GM19324 (cell line): ENCODE data around the gene ARHGEF10L.
"Not testable (repeated sequence)": the region's sequence is repeated elsewhere in the genome, so short reads cannot be mapped to it uniquely, and the experiment has no call there.

Experiments
- ATAC-seq: cut with Tn5 transposase; IDR thresholded peaks from one replicate; pipeline ENCODE4 v1.9.1; 2021; ENCODE audit warnings: mild to moderate bottlenecking, moderate library complexity; ENCODE audit not compliant: unreplicated experiment, low FRiP score

Gene ARHGEF10L

DNA sequence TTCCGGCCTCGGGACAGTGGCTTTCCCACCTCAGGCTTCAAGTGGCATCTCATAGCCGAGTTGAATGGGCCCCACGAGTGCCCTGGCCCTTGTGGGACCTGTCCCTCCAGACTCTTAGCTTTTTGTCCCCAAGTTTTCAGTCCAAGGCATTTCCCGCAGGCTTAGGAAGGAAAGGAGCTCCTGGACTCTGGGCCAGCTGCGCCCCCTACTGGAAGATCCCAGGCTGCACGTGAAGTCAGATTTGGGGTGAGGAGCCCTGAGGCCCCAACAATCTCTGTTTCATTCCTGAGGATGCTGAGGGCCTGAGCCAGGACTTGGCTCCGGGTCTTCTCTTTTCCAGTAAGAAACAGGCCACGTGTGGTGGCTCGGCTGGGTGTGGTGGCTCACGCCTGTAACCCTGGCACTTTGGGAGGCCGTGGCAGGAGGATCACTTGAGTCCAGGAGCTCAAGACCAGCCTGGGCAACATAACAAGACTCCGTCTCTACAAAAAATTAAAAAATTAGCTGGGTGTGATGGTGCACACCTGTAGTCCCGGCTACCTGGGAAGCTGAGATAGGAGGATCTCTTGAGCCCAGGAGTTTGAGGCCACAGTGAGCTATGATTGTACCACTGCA lies 67.4 kb downstream of the ARHGEF10L start:
- no peak for ATAC-seq

- ATAC-seq, result no peak
Measured at GRCh38 chr1:17607644-17608581, 68.4 kb downstream of the ARHGEF10L start.

DNA sequence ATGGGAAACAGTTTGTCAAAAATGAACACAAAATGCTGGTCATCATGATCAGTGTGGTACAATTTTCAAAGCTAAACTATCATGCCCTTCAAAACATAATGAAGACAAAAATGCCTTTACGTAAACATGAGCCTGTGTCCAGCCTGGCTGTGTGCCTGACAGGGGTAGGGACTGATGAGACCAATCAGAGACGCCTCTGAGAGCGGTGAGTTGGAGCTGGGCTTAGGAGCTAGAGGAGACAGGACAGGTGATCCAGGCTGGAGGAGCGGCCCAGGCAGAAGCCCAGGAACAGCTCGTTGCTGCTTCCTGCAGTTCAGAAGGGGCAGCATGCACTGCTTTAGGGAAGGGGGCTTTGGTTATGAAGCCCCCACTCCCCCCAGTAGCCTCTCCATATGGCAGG lies 70.0 kb downstream of the ARHGEF10L start:
- ATAC-seq, result no peak

GRCh38 chr1:17610085-17610484 lies 70.6 kb downstream of the ARHGEF10L start:
- ATAC-seq, result no peak

DNA sequence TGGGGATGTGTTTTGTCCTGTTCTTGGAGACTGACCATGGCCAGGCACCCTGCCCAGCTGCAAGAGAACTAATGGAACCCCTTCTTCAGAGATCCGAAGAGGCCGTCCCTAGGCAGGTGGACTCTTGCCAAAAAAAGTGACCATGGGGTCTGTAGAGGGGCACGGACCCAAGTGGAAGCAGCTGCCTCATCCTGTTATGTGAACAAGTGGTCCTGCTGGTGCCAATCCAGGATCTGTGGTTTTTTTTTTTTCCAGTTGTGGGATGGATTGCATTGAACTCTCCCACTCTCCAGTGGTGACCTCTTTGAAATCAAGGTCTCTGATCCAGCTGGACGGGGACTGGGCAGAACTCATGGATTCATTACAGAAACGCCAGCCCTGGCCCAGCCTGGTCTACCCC lies 71.2 kb downstream of the ARHGEF10L start:
- ATAC-seq, result no peak

DNA sequence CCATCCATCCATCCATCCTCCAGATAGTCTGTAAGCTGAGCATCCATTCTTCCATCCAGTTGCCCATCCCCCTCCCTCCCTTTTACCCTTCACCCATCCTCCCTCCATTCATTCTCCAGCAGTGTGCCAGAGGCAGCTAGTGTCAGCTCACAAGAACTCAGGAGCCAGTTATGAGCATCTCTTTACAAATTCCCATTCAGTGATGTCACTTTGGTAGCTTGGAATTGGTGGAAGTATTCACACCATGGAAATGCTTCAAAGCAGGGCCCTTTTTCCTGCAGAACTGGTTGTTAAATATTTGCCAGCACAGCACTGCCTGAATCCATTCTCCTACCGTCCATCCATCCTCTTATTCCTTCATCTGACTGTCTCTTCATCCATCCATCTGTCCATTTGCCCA lies 72.5 kb downstream of the ARHGEF10L start:
- ATAC-seq, result no peak

- ATAC-seq, result no peak
Measured at GRCh38 chr1:17612831-17613230, 73.3 kb downstream of the ARHGEF10L start.

DNA sequence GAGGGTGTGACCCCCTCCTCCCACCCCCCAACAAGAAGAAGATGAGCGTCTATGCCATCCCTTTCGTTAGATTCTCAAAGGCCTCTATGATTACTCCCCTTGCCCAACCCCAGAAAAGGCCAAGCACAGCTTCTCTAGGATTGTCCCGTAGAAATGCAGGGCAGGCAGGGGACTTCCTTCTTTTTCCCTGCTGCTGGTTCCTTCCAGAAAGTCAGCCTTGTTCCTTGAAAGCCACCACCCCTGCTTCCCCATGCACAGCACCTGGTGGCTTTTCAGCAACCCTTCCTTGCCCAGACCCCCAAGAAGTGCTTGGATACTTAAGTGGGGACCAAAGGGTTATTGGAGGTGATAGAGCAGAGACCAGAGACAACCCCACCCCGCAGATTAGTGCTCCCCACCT lies 75.1 kb downstream of the ARHGEF10L start:
- ATAC-seq, result no peak

GRCh38 chr1:17615157-17615556 lies 75.7 kb downstream of the ARHGEF10L start:
- no peak for ATAC-seq

GRCh38 chr1:17615959-17616358 lies 76.5 kb downstream of the ARHGEF10L start:
- ATAC-seq, result no peak

GRCh38 chr1:17616731-17617279 lies 77.3 kb downstream of the ARHGEF10L start:
- no peak for ATAC-seq

DNA sequence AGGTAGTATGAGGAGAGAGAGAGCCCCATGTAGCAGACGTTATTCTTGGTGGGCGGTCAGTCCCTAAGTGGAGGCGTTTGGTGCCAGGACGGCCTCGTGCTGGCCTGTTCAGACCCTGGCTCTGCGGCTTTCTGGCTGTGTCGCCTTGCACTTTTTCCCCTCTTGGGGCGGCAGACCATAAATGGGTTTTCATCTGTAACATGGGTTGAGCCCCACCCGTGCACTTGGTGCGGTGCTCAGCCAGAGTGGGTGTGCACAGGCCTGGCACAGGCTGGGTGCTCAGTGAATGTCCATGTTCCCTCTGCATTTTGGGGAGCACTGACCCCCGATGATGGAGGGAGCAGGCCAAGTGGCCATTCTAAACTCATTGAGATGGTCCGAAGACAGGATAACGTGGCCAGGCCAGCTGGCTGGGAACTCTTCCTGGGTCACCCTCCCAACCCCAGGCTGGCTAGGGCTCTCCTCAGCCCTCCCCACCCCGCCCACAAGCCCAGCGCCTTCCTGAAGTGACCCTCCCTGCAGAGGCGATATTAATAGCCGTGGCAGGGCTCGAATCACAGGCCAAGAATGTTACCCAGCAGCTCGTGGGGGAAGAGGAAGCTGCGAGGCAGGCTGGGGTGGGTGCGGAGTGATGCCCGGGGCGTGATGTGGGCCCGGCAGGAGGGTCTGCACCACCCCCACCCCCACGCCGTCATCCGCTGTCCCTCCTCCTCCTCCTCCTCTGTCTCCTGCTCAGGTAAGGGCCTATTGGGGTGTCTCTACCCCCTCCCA lies 78.5 kb downstream of the ARHGEF10L start:
- no peak for ATAC-seq

- ATAC-seq, result no peak
Measured at GRCh38 chr1:17618558-17619247, 79.2 kb downstream of the ARHGEF10L start.

GRCh38 chr1:17620448-17620847 lies 81.0 kb downstream of the ARHGEF10L start:
- no peak for ATAC-seq

GRCh38 chr1:17621691-17622090 lies 82.2 kb downstream of the ARHGEF10L start:
- ATAC-seq, result no peak

DNA sequence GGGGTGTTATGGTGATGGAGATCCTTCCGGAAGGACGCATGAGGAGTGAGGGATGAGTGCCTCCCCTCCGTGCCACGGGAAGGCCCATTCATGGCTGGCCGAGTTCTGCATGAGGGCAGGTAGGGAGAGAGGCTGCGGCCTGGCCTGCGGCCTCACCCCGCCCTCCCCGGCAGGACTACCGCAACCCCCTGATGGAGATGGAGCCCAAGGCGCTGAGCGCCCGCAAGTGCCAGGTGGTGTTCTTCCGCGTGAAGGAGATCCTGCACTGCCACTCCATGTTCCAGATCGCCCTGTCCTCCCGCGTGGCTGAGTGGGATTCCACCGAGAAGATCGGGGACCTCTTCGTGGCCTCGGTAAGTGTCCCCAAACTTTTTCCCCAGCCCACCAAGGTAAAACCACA lies 83.3 kb downstream of the ARHGEF10L start:
- no peak for ATAC-seq

DNA sequence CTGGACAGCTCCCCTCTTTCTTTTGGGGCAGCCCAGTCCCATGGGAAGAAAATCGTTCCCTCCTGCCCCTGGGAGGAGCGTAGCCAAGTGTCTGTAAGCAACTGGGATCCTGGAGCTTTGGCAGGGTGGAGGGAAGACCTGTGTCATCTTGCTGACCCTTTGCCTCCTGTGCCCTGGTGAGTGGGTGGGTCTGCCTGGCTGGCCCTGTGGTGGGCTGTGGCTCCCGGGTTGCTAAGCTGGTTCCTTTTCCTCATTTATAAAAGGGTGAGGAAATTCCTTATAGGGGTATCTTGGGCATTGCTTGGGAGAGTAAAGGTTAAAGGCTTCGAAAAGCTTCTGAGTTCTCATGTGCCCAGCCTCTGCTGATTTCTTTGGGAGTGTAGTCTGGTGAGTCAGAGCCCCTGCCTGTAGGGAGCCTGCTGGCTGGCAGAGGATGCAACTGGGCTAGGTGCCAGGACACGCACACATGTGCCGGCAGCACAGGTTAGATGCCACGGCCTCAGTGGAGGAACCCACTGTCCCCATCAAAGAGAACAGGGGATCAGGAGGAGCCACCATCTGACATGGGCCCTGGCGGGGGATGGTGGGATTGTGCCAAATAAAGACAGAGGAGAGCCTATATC lies 85.2 kb downstream of the ARHGEF10L start:
- ATAC-seq, result no peak

DNA sequence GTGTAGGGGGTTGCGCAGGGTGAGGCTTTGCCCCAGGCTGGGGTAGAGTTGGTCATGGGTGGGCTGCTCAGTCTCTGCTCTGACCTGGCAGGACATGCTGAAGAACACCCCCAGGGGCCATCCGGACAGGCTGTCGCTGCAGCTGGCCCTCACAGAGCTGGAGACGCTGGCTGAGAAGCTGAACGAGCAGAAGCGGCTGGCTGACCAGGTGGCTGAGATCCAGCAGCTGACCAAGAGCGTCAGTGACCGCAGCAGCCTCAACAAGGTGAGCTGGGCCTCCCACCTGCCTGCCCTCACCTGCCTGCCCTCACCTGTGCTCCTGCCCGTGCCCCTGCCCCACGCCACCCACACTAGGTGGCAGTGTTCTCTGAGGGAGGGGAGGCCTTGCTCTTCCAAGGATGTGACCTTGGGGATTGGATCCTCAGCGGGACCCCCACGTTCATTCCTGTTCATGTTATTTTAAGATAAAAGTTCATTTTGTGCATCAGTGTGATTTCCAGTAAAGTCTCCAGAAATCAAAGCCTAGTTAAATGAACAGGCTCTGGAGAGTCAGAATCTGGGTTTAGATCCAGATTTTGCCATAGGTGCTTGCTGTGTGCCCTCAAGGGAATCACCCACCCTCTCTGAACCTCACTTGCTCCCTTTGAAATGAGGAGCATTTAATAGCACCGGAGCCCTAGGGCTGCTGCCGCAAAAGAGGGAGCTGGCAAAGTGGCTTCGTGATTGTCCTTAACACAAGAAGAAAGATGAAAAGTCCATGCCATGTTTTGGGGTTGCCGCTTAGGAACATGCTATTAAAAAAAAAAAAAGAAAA lies 87.9 kb downstream of the ARHGEF10L start:
- ATAC-seq, result no peak

DNA sequence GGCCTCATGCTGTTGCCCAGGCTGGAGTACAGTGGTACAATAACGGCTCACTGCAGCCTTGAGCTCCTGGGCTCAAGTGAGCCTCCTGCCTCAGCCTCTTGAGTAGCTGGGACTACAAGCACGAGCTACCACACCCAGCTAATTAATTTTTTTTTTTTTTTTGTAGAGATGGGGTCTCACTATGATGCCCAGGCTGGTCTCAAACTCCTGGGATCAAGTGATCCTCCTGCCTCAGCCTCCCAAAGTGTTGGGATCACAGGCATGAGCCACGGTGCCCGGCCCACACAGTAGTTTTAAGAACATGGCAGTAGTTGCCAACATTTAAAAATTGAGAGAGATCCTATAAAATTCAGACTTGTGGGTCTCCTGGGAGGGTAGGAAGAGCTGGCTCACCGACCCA lies 89.5 kb downstream of the ARHGEF10L start:
- not testable (repeated sequence) for ATAC-seq
